A172 (cell line): ENCODE measurements around the gene OR5AU1. TPM values are rescaled to one million over a fixed set of nuclear protein-coding genes. Genes with fewer than 3 reads are reported as not detected.
A peak's percentile ranks its signal among the peaks of the same experiment; 100 is the strongest.

Experiments
- DNase-seq: peaks from one replicate; pipeline ENCODE4 v3.0.0-alpha.2; 2015; ENCODE audit warnings: low spot score
- total RNA-seq: library from RNA; depleted of rRNA; stranded (reverse); fragments of >200 nt; shearing (Covaris generic); gene quantifications from 2 replicates; pipeline ENCODE4 v1.2.3, GENCODE V29; 2014; rRNA removed

The OR5AU1 gene
- total RNA-seq = not detected in 2 replicates

- no peak for DNase-seq
These were observed at the start of gene OR5AU1 for GRCh38 chr14:21155963-21156362. Gene OR5AU1, minus strand, starts transcription at chr14:21156063. Its CDS starts 191 bp downstream, at chr14:21155872.

- DNase-seq = no peak
These were observed 49.3 kb upstream of the OR5AU1 start for GRCh38 chr14:21205026-21205677.

- no peak for DNase-seq
These were observed 48.5 kb upstream of the OR5AU1 start for GRCh38 chr14:21204167-21205025.

GRCh38 chr14:21203470-21204166 is 47.8 kb upstream of the OR5AU1 start:
- no peak for DNase-seq

GRCh38 chr14:21202463-21203358 is 46.8 kb upstream of the OR5AU1 start:
- no peak for DNase-seq

- DNase-seq = no peak
These were observed 46.0 kb upstream of the OR5AU1 start for GRCh38 chr14:21201732-21202462.

- no peak for DNase-seq
These were observed 45.0 kb upstream of the OR5AU1 start for GRCh38 chr14:21200752-21201461.

GRCh38 chr14:21199611-21200560 is 44.0 kb upstream of the OR5AU1 start:
- DNase-seq = no peak

- no peak for DNase-seq
These were observed 41.7 kb upstream of the OR5AU1 start for GRCh38 chr14:21197418-21198205.

- no peak for DNase-seq
These were observed 38.7 kb upstream of the OR5AU1 start for GRCh38 chr14:21194597-21194996.

- no peak for DNase-seq
These were observed 37.1 kb upstream of the OR5AU1 start for GRCh38 chr14:21192875-21193535.

- no peak for DNase-seq
These were observed 36.6 kb upstream of the OR5AU1 start for GRCh38 chr14:21192447-21192822.

- DNase-seq = peak; percentile 33
These were observed 36.1 kb upstream of the OR5AU1 start for GRCh38 chr14:21191809-21192446.

- no peak for DNase-seq
These were observed 35.5 kb upstream of the OR5AU1 start for GRCh38 chr14:21191261-21191808.

GRCh38 chr14:21185491-21185890 is 29.6 kb upstream of the OR5AU1 start:
- DNase-seq = peak; percentile 4

- DNase-seq = no peak
These were observed 28.4 kb upstream of the OR5AU1 start for GRCh38 chr14:21184254-21184653.

GRCh38 chr14:21182166-21182565 is 26.3 kb upstream of the OR5AU1 start:
- DNase-seq = no peak
